Upper lobe of left lung (tissue), 6 donors: ENCODE measurements around the gene KCNK3. TPM values are rescaled to one million over a fixed set of nuclear protein-coding genes. Genes with fewer than 3 reads are reported as not detected.
A peak's percentile ranks its signal among the peaks of the same experiment; 100 is the strongest.

ENCODE experiments used
- ATAC-seq, 2 donors: fragments of 200-7000 bp; cut with Tn5 transposase; one replicate each; pipeline ENCODE4 v1.9.1; 2022; ENCODE audit warnings: mild to moderate bottlenecking in 2 of 2, moderate library complexity in 2 of 2; ENCODE audit not compliant: low FRiP score in 2 of 2
- DNase-seq, 2 donors: peaks; one replicate each; pipeline ENCODE4 v3.0.0-alpha.2; 2019 to 2020
- H3K27ac ChIP-seq, 4 donors: fragments of 200-600 bp; sonication (generic); one replicate each; pipeline ENCODE4 v1.5.1; 2016 to 2019
- H3K27me3 ChIP-seq, 4 donors: fragments of 200-600 bp; sonication (generic); one replicate each; pipeline ENCODE4 v1.5.1; 2017 to 2019
- H3K36me3 ChIP-seq, 4 donors: fragments of 200-600 bp; sonication (generic); one replicate each; pipeline ENCODE4 v1.5.1; 2016 to 2019
- H3K4me1 ChIP-seq, 4 donors: fragments of 200-600 bp; sonication (generic); one replicate each; pipeline ENCODE4 v1.5.1; 2018 to 2019
- H3K4me3 ChIP-seq, 4 donors: fragments of 200-600 bp; sonication (generic); one replicate each; pipeline ENCODE4 v1.5.1; 2017 to 2019; ENCODE audit warnings: mild to moderate bottlenecking in 2 of 4, moderate library complexity in 1 of 4
- H3K9me3 ChIP-seq, 4 donors: fragments of 200-600 bp; sonication (generic); one replicate each; pipeline ENCODE4 v1.5.1; 2018 to 2019
- EP300 ChIP-seq, 4 donors: sonication (generic); formaldehyde crosslinking; IDR thresholded peaks; one replicate each; pipeline ENCODE4 v1.5.1; 2017; ENCODE audit warnings: antibody characterized with exemption in 4 of 4, control low read depth in 2 of 4
- POLR2A ChIP-seq, 4 donors: fragments of 450-650 bp; IDR thresholded peaks; one replicate each; pipeline ENCODE4 v1.5.1; 2016 to 2017; ENCODE audit warnings: antibody characterized with exemption in 4 of 4, mild to moderate bottlenecking in 2 of 4
- POLR2AphosphoS5 ChIP-seq, 2 donors: sonication (generic); formaldehyde crosslinking; IDR thresholded peaks; one replicate each; pipeline ENCODE4 v1.5.1; 2017; ENCODE audit warnings: antibody characterized with exemption in 2 of 2
- WGBS, 2 donors: methylation state at CpG; one replicate each; pipeline ENCODE4 v1.1.5; 2017 to 2018; 5-methylcytosine and 5-hydroxymethylcytosine counted together
- small RNA-seq, 4 donors: library from RNA; depleted of rRNA; stranded (forward); fragments of <200 nt; gene quantifications; one replicate each; pipeline ENCODE3, GENCODE V24; 2016
- total RNA-seq, 6 donors: library from RNA; depleted of rRNA in 4 of 6; stranded (reverse); fragments of >200 nt in 4 of 6; gene quantifications; one replicate each; pipeline versions ENCODE4 v1.1.0 to v1.2.1, GENCODE V29; 2016 to 2021
- TF ChIP-seq, protein P1 (sequence below), 6 experiments: fragments of 450-650 bp in 4 of 6; fragments of 200-600 bp in 2 of 6; sonication (generic) in 2 of 6; IDR thresholded peaks; one replicate each; pipeline ENCODE4 v1.5.1; 2016 to 2019; ENCODE audit warnings: antibody characterized with exemption in 6 of 6
- donor health status: DM: no; HTN: no; CAD: no; lungs with moderate emphysema.
- donor health status: DM: no; HTN: yes; CAD: no; lungs with severe emphysema.

Gene KCNK3
- total RNA-seq, 6 donors from 2014 or later = 3.0 to 36.1 (median 17.5) TPM

DNA sequence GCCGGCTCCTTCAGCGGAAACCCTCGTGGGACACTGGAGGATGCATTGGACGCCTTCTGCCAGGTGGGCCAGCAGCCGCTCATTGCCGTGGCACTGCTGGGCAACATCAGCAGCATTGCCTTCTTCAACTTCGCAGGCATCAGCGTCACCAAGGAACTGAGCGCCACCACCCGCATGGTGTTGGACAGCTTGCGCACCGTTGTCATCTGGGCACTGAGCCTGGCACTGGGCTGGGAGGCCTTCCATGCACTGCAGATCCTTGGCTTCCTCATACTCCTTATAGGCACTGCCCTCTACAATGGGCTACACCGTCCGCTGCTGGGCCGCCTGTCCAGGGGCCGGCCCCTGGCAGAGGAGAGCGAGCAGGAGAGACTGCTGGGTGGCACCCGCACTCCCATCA lies 85.6 kb downstream of the KCNK3 start:
- no peak for DNase-seq
- Histone ChIP-seq H3K27ac (no peak overlapping the region), H3K4me1 (peaks cover 2 to 12% (median 5%) of the 10 kb centered on the region in 4 donors), H3K9me3 (no peaks in the 10 kb centered on the region), H3K4me3 (no peak overlapping the region), H3K36me3 (peaks cover 31 to 76% (median 60%) of the 10 kb centered on the region in 4 donors), H3K27me3 (no peaks in the 10 kb centered on the region)
- ATAC-seq = no peak
- TF ChIP-seq EP300 (IDR thresholded peaks at IDR 0.05) (no peak), POLR2A (IDR thresholded peaks at IDR 0.05) (no peak), POLR2AphosphoS5 (IDR thresholded peaks at IDR 0.05) (no peak)
- TF ChIP-seq, protein P1, sequence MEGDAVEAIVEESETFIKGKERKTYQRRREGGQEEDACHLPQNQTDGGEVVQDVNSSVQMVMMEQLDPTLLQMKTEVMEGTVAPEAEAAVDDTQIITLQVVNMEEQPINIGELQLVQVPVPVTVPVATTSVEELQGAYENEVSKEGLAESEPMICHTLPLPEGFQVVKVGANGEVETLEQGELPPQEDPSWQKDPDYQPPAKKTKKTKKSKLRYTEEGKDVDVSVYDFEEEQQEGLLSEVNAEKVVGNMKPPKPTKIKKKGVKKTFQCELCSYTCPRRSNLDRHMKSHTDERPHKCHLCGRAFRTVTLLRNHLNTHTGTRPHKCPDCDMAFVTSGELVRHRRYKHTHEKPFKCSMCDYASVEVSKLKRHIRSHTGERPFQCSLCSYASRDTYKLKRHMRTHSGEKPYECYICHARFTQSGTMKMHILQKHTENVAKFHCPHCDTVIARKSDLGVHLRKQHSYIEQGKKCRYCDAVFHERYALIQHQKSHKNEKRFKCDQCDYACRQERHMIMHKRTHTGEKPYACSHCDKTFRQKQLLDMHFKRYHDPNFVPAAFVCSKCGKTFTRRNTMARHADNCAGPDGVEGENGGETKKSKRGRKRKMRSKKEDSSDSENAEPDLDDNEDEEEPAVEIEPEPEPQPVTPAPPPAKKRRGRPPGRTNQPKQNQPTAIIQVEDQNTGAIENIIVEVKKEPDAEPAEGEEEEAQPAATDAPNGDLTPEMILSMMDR (IDR thresholded peaks at IDR 0.05) = no peak
- 94 to 100% methylated on average over 1 to 18 of the region's 18 CpGs for WGBS, 2 donors

DNA sequence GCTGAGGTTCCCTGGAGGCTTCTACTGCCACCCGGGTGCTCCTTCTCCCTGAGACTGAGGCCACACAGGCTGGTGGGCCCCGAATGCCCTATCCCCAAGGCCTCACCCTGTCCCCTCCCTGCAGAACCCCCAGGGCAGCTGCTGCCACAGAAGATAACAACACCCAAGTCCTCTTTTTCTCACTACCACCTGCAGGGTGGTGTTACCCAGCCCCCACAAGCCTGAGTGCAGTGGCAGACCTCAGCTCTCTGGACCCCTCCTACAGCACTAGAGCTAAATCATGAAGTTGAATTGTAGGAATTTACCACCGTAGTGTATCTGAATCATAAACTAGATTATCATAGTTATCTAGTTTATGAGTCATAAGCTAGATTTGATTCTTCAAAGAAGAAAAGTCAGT lies 86.0 kb downstream of the KCNK3 start:
- Histone ChIP-seq H3K27ac (no peak overlapping the region), H3K27me3 (no peaks in the 10 kb centered on the region), H3K4me1 (peaks cover 0 to 8% (median 1%) of the 10 kb centered on the region in 4 donors), H3K4me3 (no peak overlapping the region), H3K9me3 (no peaks in the 10 kb centered on the region), H3K36me3 (peaks cover 31 to 76% (median 60%) of the 10 kb centered on the region in 4 donors)
- WGBS, 2 donors = 84 to 89% methylated on average over 3 of the region's 3 CpGs
- ATAC-seq (no peak), DNase-seq (no peak)
- TF ChIP-seq EP300 (IDR thresholded peaks at IDR 0.05) = no peak
- TF ChIP-seq POLR2A (IDR thresholded peaks at IDR 0.05) = no peak
- no peak for TF ChIP-seq POLR2AphosphoS5 (IDR thresholded peaks at IDR 0.05)
- TF ChIP-seq, protein P1 (IDR thresholded peaks at IDR 0.05) = no peak

GRCh38 chr2:26780203-26780760 lies 87.8 kb downstream of the KCNK3 start:
- 93 to 97% methylated on average over 3 to 4 of the region's 4 CpGs for WGBS, 2 donors
- DNase-seq (no peak), ATAC-seq (no peak)
- peak overlapping the region in 1 of 4 donors; percentile 12 for H3K27ac ChIP-seq
- no peaks in the 10 kb centered on the region for H3K9me3 ChIP-seq
- peaks cover 4 to 5% (median 4%) of the 10 kb centered on the region in 4 donors for H3K4me1 ChIP-seq
- peaks cover 31 to 61% (median 53%) of the 10 kb centered on the region in 4 donors for H3K36me3 ChIP-seq
- TF ChIP-seq, protein P1 (IDR thresholded peaks at IDR 0.05) = no peak
- TF ChIP-seq EP300 (IDR thresholded peaks at IDR 0.05) (no peak), POLR2AphosphoS5 (IDR thresholded peaks at IDR 0.05) (no peak), POLR2A (IDR thresholded peaks at IDR 0.05) (no peak)
- no peak overlapping the region for H3K4me3 ChIP-seq
- no peaks in the 10 kb centered on the region for H3K27me3 ChIP-seq

Small RNA genes lying within 50 kb of the gene (small RNA-seq; reads per million reads assigned to genes)
- 0 reads per million in 4 donors for gene AC015977.1

Other genes with a start within 250 kb of the KCNK3 start
- under 1 TPM in 3 of 6 donors, not detected in 3; 0.10 to 0.15 (median 0.11) TPM for gene OTOF, start 214.6 kb upstream of the KCNK3 start, total RNA-seq
- gene CIB4, start 51.4 kb upstream of the KCNK3 start, total RNA-seq = not detected
- 10 to 100 TPM; 36.7 to 59.4 (median 45.7) TPM for gene SLC35F6, start 71.6 kb downstream of the KCNK3 start, total RNA-seq
- gene CENPA, start 93.3 kb downstream of the KCNK3 start, total RNA-seq = 1 to 10 TPM in 2 of 6 donors, under 1 TPM in 3, not detected in 1; 0.44 to 8.4 (median 0.86) TPM
- not detected for gene DPYSL5, start 155.4 kb downstream of the KCNK3 start, total RNA-seq